GM23248 (cell line): ENCODE results near the gene NRN1L.

Experiments used
- EZH2 ChIP-seq: fragments of 200-600 bp; sonication (generic); IDR thresholded peaks from 2 replicates; pipeline ENCODE4 v1.6.1; 2018; ENCODE audit warnings: antibody characterized with exemption, mild to moderate bottlenecking; ENCODE audit not compliant: insufficient read depth, poor library complexity, severe bottlenecking
- EZH2phosphoT487 ChIP-seq: fragments of 200-600 bp; sonication (generic); IDR thresholded peaks from 2 replicates; pipeline ENCODE4 v1.6.1; 2018; ENCODE audit warnings: antibody characterized with exemption, moderate library complexity, mild to moderate bottlenecking, low read depth; ENCODE audit not compliant: insufficient read depth

GRCh38 chr16:67932462-67932840 is 47.8 kb downstream of the NRN1L start:
- no peak for TF ChIP-seq EZH2
- no peak for TF ChIP-seq EZH2phosphoT487
